ENCODE data around the gene TBRG4.

The TBRG4 gene

DNA sequence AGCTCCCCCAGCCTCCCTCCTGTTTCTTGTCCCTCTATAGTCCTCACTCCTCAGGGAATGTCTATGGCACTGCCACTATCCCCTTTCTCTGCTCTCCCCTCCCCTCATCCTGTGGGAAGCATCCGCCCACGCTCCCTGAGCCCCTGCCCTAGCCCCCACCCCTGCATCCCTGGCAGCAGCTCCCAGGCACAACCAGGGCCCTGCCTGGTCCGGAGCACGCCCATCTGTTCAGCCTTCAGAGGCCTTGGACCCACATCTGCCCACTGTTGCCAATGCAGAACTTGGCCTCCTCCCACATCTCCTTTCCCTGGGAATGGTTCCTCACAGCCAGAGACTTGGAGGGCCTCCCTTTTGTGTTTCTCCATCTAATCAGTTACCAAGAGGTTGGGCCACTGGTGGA lies 20.4 kb upstream of the TBRG4 start:
- TF ChIP-seq FOXM1 (IDR thresholded peaks at IDR 0.05; ENCODE audit: borderline replicate concordance, low read depth), result no peak

DNA sequence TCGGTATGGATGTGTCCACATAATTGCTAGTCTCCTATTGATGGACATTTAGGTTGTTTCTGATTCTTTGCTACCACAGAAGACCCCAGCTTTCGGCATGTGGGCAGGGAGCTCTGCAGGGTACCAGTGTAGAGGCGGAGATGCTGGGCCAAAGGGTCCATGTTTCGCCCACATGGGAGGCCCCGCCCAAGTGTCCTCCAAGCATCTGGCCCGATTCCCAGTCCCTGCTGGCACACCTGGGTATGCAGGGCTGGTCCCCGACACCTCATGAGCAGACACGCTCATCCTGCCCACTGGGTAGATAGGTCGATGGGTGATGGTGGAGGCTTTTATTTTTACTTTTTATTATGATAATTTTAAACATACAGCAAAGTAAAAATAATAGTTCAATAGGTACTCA lies 19.4 kb upstream of the TBRG4 start:
- TF ChIP-seq CEBPB (IDR thresholded peaks at IDR 0.05), result no peak
- no peak for TF ChIP-seq YY1 (IDR thresholded peaks at IDR 0.05; ENCODE audit: low read depth)
- TF ChIP-seq TCF12 (IDR thresholded peaks at IDR 0.05; ENCODE audit: low read depth), result no peak
- no peak for TF ChIP-seq CREB1 (IDR thresholded peaks at IDR 0.05; ENCODE audit: low read depth)
- no peak for TF ChIP-seq EP300 (IDR thresholded peaks at IDR 0.05; ENCODE audit: borderline replicate concordance)
- no peak for TF ChIP-seq EGR1 (IDR thresholded peaks at IDR 0.05)
- TF ChIP-seq TEAD4 (IDR thresholded peaks at IDR 0.05), result no peak
- no peak for TF ChIP-seq ZBTB7A (IDR thresholded peaks at IDR 0.05; ENCODE audit: low read depth)
- no peak for TF ChIP-seq MAX (IDR thresholded peaks at IDR 0.05)
- TF ChIP-seq, protein P1, sequence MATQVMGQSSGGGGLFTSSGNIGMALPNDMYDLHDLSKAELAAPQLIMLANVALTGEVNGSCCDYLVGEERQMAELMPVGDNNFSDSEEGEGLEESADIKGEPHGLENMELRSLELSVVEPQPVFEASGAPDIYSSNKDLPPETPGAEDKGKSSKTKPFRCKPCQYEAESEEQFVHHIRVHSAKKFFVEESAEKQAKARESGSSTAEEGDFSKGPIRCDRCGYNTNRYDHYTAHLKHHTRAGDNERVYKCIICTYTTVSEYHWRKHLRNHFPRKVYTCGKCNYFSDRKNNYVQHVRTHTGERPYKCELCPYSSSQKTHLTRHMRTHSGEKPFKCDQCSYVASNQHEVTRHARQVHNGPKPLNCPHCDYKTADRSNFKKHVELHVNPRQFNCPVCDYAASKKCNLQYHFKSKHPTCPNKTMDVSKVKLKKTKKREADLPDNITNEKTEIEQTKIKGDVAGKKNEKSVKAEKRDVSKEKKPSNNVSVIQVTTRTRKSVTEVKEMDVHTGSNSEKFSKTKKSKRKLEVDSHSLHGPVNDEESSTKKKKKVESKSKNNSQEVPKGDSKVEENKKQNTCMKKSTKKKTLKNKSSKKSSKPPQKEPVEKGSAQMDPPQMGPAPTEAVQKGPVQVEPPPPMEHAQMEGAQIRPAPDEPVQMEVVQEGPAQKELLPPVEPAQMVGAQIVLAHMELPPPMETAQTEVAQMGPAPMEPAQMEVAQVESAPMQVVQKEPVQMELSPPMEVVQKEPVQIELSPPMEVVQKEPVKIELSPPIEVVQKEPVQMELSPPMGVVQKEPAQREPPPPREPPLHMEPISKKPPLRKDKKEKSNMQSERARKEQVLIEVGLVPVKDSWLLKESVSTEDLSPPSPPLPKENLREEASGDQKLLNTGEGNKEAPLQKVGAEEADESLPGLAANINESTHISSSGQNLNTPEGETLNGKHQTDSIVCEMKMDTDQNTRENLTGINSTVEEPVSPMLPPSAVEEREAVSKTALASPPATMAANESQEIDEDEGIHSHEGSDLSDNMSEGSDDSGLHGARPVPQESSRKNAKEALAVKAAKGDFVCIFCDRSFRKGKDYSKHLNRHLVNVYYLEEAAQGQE (IDR thresholded peaks at IDR 0.05; ENCODE audit: low read depth), result no peak
- TF ChIP-seq USF1 (IDR thresholded peaks at IDR 0.05), result no peak
- no peak for TF ChIP-seq TAF1 (IDR thresholded peaks at IDR 0.05; ENCODE audit: low read depth)

GRCh38 chr7:45129906-45130305 lies 18.4 kb upstream of the TBRG4 start:
- no peak for TF ChIP-seq EGR1 (IDR thresholded peaks at IDR 0.05)
- TF ChIP-seq ZBTB7A (IDR thresholded peaks at IDR 0.05; ENCODE audit: low read depth), result no peak
- TF ChIP-seq TCF12 (IDR thresholded peaks at IDR 0.05; ENCODE audit: low read depth), result no peak
- TF ChIP-seq EP300 (IDR thresholded peaks at IDR 0.05; ENCODE audit: borderline replicate concordance), result no peak
- TF ChIP-seq CEBPB (IDR thresholded peaks at IDR 0.05), result no peak
- TF ChIP-seq MAX (IDR thresholded peaks at IDR 0.05), result no peak
- TF ChIP-seq RAD21 (IDR thresholded peaks at IDR 0.05; ENCODE audit: low read depth), result no peak
- TF ChIP-seq TEAD4 (IDR thresholded peaks at IDR 0.05), result no peak
- TF ChIP-seq, protein P1 (IDR thresholded peaks at IDR 0.05; ENCODE audit: low read depth), result no peak
- no peak for TF ChIP-seq NFIC (IDR thresholded peaks at IDR 0.05)
- TF ChIP-seq TAF1 (IDR thresholded peaks at IDR 0.05; ENCODE audit: low read depth), result no peak
- no peak for TF ChIP-seq USF1 (IDR thresholded peaks at IDR 0.05)
- no peak for TF ChIP-seq CREB1 (IDR thresholded peaks at IDR 0.05; ENCODE audit: low read depth)
- no peak for TF ChIP-seq YY1 (IDR thresholded peaks at IDR 0.05; ENCODE audit: low read depth)
- no peak for TF ChIP-seq FOXM1 (IDR thresholded peaks at IDR 0.05; ENCODE audit: borderline replicate concordance, low read depth)

DNA sequence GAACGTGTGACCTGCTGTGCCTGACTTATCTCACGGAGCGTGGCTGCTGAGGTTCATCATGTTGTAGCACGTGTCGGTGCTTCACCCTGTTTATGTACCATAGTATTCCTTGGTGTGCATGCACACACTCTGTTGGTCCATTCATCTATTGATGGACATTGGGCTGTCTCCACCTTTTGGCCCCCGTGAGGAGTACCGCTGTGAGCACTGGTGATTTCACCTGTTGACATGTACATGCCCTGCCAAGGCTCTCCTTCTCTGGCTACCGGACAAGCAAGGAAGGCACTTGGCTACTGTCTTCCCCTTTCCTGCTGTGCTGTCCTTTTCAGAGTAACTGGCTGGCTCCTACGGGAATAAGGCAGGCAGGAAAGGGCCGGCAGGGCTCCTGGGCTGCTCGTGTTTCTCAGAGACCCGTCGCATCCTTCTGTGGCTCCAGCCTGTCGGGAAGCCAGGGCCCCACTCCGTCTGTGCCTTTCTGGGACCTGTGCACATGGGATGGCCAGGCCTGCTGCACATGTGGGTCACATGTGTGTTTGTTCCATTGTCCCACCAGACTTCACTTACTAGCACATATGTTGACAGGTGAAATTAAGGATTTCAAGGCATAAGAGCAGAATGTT lies 17.8 kb upstream of the TBRG4 start:
- TF ChIP-seq TCF12 (IDR thresholded peaks at IDR 0.05; ENCODE audit: low read depth) (no peak), EP300 (IDR thresholded peaks at IDR 0.05; ENCODE audit: borderline replicate concordance) (no peak), FOXM1 (IDR thresholded peaks at IDR 0.05; ENCODE audit: borderline replicate concordance, low read depth) (no peak), MAX (IDR thresholded peaks at IDR 0.05) (no peak), CEBPB (IDR thresholded peaks at IDR 0.05) (no peak), NFIC (IDR thresholded peaks at IDR 0.05) (no peak), CREB1 (IDR thresholded peaks at IDR 0.05; ENCODE audit: low read depth) (no peak), YY1 (IDR thresholded peaks at IDR 0.05; ENCODE audit: low read depth) (no peak), TAF1 (IDR thresholded peaks at IDR 0.05; ENCODE audit: low read depth) (no peak), TEAD4 (IDR thresholded peaks at IDR 0.05) (no peak), ZBTB7A (IDR thresholded peaks at IDR 0.05; ENCODE audit: low read depth) (no peak), RAD21 (IDR thresholded peaks at IDR 0.05; ENCODE audit: low read depth) (no peak), EGR1 (IDR thresholded peaks at IDR 0.05) (no peak)
- TF ChIP-seq, protein P1 (IDR thresholded peaks at IDR 0.05; ENCODE audit: low read depth), result no peak
